ENCODE data around the gene CBFA2T3. TPM values are rescaled to one million over a fixed set of nuclear protein-coding genes. Genes with fewer than 3 reads are reported as not detected.

CBFA2T3 gene
- total and polyA plus RNA-seq, 2 of the 8 experiments (the other 6 are each of a cell fraction or from before 2014, with no cell fraction given), result 0.51 to 1.3 TPM

DNA sequence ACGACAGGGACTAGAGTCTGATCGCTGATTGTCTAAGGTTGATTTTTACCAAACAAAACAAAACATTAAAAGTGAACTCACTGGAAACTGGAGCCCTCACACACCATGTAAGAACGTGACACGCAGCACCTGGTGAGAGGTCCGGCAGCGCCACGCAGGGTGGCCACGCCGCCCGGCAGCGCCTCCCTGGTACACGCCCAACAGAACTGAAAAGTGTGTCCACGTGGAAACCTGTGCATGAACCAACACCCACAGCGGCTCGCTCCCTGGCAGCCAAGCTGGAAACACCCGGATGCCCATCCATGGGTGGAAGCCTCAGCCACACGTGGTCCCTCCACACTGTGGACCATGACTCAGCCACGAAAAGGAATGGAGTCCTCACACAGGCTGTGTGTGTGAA lies 129.4 kb downstream of the CBFA2T3 start (continued):
- TF ChIP-seq, protein P1, sequence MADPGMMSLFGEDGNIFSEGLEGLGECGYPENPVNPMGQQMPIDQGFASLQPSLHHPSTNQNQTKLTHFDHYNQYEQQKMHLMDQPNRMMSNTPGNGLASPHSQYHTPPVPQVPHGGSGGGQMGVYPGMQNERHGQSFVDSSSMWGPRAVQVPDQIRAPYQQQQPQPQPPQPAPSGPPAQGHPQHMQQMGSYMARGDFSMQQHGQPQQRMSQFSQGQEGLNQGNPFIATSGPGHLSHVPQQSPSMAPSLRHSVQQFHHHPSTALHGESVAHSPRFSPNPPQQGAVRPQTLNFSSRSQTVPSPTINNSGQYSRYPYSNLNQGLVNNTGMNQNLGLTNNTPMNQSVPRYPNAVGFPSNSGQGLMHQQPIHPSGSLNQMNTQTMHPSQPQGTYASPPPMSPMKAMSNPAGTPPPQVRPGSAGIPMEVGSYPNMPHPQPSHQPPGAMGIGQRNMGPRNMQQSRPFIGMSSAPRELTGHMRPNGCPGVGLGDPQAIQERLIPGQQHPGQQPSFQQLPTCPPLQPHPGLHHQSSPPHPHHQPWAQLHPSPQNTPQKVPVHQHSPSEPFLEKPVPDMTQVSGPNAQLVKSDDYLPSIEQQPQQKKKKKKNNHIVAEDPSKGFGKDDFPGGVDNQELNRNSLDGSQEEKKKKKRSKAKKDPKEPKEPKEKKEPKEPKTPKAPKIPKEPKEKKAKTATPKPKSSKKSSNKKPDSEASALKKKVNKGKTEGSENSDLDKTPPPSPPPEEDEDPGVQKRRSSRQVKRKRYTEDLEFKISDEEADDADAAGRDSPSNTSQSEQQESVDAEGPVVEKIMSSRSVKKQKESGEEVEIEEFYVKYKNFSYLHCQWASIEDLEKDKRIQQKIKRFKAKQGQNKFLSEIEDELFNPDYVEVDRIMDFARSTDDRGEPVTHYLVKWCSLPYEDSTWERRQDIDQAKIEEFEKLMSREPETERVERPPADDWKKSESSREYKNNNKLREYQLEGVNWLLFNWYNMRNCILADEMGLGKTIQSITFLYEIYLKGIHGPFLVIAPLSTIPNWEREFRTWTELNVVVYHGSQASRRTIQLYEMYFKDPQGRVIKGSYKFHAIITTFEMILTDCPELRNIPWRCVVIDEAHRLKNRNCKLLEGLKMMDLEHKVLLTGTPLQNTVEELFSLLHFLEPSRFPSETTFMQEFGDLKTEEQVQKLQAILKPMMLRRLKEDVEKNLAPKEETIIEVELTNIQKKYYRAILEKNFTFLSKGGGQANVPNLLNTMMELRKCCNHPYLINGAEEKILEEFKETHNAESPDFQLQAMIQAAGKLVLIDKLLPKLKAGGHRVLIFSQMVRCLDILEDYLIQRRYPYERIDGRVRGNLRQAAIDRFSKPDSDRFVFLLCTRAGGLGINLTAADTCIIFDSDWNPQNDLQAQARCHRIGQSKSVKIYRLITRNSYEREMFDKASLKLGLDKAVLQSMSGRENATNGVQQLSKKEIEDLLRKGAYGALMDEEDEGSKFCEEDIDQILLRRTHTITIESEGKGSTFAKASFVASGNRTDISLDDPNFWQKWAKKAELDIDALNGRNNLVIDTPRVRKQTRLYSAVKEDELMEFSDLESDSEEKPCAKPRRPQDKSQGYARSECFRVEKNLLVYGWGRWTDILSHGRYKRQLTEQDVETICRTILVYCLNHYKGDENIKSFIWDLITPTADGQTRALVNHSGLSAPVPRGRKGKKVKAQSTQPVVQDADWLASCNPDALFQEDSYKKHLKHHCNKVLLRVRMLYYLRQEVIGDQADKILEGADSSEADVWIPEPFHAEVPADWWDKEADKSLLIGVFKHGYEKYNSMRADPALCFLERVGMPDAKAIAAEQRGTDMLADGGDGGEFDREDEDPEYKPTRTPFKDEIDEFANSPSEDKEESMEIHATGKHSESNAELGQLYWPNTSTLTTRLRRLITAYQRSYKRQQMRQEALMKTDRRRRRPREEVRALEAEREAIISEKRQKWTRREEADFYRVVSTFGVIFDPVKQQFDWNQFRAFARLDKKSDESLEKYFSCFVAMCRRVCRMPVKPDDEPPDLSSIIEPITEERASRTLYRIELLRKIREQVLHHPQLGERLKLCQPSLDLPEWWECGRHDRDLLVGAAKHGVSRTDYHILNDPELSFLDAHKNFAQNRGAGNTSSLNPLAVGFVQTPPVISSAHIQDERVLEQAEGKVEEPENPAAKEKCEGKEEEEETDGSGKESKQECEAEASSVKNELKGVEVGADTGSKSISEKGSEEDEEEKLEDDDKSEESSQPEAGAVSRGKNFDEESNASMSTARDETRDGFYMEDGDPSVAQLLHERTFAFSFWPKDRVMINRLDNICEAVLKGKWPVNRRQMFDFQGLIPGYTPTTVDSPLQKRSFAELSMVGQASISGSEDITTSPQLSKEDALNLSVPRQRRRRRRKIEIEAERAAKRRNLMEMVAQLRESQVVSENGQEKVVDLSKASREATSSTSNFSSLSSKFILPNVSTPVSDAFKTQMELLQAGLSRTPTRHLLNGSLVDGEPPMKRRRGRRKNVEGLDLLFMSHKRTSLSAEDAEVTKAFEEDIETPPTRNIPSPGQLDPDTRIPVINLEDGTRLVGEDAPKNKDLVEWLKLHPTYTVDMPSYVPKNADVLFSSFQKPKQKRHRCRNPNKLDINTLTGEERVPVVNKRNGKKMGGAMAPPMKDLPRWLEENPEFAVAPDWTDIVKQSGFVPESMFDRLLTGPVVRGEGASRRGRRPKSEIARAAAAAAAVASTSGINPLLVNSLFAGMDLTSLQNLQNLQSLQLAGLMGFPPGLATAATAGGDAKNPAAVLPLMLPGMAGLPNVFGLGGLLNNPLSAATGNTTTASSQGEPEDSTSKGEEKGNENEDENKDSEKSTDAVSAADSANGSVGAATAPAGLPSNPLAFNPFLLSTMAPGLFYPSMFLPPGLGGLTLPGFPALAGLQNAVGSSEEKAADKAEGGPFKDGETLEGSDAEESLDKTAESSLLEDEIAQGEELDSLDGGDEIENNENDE (IDR thresholded peaks at IDR 0.05; ENCODE audit: insufficient replicate concordance, low read length), result no peak
